GM12891 (cell line): ENCODE results near the gene TTC9B.

ENCODE experiments used
- PAX5 ChIP-seq: IDR thresholded peaks from 2 replicates; pipeline ENCODE4 v1.6.1; 2011; ENCODE audit warnings: low read length, moderate library complexity, mild to moderate bottlenecking; ENCODE audit not compliant: insufficient read depth, severe bottlenecking
- POLR2A ChIP-seq: IDR thresholded peaks from 2 replicates; pipeline ENCODE4 v1.6.1; 2011; ENCODE audit warnings: low read depth, low read length, control low read depth
- POLR2AphosphoS5 ChIP-seq: IDR thresholded peaks from 2 replicates; pipeline ENCODE4 v1.6.1; 2011; ENCODE audit warnings: low read depth, low read length, control low read depth
- POU2F2 ChIP-seq: IDR thresholded peaks from 2 replicates; pipeline ENCODE4 v1.6.1; 2011; ENCODE audit warnings: low read depth, mild to moderate bottlenecking, control low read depth, low read length, moderate library complexity
- SPI1 ChIP-seq: IDR thresholded peaks from 2 replicates; pipeline ENCODE4 v1.6.1; 2011; ENCODE audit warnings: low read depth, low read length, control low read depth
- TAF1 ChIP-seq: IDR thresholded peaks from 2 replicates; pipeline ENCODE4 v1.6.1; 2011; ENCODE audit warnings: low read depth, low read length, control low read depth

- TF ChIP-seq POLR2A: no peak
- TF ChIP-seq POLR2AphosphoS5: no peak
- TF ChIP-seq TAF1: no peak
- no peak for TF ChIP-seq PAX5
- TF ChIP-seq SPI1: no peak
- no peak for TF ChIP-seq POU2F2
Measured at GRCh38 chr19:40219721-40220276, 1.6 kb upstream of the TTC9B start.
